ENCODE measurements around the gene ANKRD42.

ANKRD42 gene

DNA sequence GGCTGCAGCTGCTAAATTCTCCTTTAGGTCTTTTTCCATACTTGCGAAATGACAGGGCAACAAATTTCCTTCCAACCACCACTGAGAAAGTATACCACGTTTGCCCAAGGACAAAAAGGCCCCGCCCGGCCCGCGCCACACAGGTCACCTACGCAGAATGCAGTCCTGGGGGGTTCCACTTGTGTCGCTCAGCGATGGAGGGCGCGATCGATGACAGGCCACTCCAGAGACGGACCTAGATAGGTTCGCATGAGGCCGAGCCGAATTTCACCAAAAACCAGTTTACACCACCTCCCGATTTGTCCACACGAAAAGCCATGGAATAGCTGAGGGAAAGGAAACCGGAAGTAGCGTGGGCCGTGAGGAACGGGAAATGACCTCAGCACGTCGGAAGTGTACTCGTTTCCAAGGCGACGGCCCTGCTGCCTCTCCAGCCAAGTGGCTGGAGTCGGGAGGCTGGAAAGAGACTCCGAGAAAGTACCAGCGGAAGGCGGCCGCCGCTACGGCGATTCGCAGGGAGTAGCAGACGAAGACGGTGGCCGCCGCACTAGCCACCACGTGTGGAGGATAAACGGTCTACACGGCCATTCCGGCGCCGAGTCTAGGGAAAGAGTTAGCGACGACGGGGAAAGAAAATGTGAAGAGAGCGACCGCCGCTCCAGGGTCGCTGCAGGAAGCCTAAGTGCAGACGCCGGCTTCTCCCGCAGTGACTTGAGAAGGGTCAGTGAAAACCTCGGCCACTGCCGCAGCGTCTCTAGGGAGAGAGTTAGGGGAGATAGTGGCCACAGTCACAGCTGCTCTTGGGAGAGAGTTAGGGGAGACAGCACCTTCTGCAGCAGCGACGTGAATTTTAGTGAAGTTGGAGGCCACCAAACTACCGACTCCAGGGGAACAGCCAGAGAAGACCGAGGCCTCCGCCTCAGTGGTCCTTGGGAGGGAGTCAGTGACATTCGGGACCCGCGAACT lies at the start of gene ANKRD42:
Gene ANKRD42 (plus strand): TSS at position 398 of the 966 bp plus-strand sequence. CDS start 959 bp downstream, outside the sequence.
- peak; percentile 81 for DNase-seq

DNA sequence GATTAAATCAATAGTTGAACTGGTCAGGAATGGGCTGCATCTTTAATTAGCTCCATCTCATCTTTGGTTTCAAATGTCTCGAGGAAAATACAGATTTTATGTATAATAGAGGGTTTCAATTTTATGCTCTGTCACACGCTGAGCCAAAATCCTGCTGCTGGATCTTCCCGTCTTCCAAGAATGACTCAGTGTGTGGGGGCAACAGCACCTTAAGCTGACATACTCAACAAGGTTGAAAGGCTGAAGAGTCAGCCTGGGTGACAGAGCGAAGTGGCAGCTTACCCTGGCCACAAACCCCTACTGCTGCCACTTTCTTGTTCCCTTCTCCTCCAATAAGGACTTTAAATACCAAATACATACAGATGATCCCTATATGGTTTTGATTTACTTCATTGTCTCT lies 45.6 kb upstream of the ANKRD42 start:
- no peak for DNase-seq

DNA sequence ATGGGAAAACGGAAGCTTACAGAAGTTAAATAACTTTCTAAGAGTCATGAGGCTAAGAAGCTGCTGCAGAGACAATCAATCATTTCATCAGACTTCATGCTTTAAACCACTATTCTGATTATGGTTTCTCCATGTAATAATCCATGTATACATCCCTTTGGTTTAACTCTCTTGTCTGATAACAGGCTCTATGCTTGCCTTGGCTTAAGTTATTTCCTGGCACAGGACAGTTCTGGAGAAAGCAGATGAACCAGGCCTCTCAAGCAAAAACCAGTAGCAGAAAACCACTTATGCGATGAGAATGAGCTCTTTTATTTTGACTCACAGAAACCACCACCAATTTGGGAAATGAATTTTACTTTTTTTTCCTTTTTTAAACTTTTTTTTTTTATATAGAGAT lies 43.1 kb upstream of the ANKRD42 start:
- no peak for DNase-seq

DNA sequence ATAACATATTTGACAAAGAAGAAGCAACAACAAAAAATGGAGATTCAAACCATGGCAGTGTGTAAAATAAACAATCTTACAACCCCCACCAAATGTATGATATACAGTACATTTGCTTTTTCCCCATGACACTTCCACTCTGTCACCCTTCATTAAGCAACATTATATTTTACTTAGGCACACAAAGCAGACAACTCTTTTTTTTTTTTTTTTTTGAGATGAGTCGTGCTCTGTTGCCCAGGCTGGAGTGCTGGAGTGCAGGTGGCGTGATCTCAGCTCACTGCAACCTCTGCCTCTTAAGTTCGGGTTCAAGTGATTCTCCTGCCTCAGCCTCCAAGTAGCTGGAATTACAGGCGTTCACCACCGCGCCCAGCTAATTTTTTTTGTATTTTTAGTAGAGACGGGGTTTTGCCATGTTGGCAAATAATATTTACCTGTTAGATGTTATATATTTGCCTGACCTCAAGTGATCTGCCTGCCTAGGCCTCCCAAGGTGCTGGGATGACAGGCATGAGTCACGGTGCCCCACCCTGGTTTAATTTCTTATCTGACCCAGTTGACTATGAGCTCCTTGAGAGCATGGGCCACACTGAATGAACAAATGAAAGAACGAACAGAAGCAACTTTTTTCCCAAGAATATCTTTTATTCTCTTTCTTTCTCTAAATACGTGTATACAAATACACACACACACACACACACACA lies 42.1 kb upstream of the ANKRD42 start:
- DNase-seq, result no peak

DNA sequence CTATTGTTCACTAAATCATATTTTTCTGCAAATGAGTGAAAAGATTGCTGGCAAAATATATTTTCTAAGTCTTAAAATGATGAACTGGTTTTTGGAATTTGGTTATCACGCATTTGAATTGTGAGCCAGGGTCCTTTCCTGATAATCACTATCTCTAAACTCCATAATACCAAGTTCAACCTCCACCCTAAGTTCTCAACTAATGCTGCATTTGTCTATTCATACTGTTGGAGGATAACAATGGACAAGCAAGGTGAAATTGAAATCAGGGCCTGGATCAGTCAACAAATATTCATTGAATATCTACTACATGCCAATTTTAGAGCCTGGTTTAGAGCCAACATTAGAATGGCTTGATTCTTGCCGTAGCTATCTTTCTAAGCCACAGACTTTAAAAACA lies 41.2 kb upstream of the ANKRD42 start:
- no peak for DNase-seq

DNA sequence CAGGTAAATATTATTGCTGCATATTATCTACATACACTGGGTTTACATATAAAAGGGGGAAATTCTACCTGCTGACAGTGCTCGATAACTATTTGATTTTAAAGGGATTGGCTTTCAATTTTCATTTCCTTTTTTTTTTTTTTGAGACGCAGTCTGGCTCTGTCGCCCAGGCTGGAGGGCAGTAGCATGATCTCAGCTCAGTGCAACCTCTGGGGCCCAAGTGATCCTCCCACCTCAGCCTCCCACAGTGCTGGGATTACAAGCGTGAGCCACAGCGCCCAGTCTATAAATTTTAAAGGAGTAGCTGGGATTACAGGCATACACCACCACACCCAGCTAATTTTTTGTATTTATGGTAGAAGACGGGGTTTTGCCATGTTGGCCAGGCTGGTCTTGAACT lies 39.7 kb upstream of the ANKRD42 start:
- no peak for DNase-seq

DNA sequence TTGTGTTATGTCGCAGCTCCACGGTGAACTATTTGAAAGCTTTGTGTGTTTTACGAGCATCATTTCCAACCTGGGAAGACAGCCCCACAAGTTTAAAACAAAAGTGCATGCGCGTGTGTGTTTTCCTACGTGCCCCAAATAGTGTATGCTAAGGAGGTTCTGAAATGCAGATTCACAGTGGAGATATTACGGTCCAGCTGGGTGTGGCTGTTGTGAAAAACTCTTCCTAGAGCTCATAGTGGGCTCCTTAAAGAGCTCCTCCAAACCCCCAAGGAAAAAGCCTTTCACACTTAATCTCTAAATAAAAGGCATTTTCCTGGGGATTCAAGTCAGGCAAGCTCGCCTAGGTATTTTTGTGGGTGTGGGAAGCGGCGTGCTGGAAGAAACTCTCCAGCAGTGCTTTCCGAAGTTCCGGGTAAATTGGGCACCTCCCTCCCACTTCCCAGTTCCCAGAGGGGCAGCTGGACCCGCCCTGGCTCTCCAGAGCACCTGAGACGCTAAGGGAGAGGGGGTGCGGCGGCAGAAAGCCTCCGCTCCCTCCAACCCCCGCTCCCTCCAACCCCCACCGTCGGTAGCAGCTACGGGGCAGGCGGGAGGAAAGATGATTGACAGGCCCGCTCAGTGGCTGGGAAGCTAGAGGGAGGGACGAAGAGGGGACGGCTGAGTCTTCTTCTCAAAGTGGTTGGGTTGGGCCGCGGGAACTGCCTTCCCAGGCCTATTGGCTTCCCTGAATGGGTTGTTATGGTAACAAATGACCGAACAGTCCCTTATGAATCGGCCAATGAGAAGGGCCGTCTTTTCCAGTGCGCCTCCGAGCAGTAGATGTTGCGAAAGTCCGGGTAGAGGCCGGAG lies 37.1 kb upstream of the ANKRD42 start:
- DNase-seq, result peak; percentile 96

DNA sequence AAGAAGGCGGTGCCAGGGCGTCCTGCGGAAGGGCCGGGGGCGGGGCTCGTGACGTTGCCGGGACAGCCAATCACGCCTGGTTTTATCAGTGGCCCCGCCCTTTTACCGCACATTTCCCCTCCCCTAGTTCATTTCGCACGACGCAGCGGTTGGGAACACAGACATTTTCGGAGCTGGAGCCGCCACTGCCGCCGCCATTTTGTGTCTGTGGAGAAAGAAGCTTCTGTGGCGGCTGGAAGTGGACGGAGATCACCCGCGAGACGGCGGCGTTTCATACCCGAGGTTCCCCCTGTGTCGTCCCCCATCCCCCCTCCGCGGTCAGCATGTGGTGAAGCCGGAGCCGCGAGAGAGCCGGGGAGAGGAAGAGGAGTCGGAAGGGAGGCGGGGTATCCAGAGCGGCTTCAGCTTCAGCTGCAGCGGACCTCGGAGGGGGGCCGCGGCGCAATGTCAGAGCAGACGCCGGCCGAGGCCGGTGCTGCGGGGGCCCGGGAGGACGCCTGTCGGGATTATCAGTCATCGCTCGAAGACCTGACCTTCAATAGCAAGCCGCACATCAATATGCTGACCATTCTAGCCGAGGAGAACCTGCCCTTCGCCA lies 36.4 kb upstream of the ANKRD42 start, which contains the start of gene PCF11:
Gene PCF11 (plus strand): TSS at position 136 of the 598 bp plus-strand sequence. CDS start 309 bp downstream, at position 445.
- DNase-seq, result no peak

DNA sequence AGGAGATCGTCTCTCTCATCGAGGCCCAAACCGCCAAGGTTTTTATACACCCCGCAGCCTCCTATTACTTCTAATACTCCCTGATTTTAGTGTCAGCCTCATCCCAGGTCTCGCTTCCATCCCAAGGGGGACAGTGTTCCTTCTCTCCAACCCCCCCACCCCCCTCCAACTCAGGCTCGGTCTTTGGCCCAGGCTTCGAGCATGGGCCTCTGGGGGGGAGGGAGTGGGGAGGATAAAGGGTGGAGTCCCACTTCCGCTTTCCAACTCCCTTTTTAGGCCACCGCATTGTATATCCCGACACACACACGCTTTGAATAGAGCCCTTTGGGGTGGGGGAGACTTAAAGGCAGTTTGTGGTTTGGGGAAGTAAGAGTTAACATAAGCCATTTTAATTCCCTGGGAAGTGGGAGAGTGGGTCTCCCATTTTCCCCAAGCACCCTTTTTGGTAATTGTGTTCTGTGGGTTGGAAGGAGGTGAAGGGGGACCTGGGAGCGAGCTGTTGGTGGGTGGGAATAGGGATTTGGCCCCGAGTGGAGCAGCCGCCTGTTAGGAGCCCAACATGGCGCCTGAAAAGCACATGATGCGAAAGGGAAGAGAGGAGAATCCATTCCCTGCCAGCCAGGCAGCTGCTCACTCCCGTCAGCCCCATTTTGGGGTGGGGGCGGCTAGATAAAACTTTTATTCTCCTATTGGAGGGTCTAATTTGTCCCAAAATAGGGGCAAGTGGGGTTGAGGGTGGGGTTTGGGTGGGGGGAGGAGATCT lies 35.7 kb upstream of the ANKRD42 start:
- DNase-seq, result peak; percentile 50

DNA sequence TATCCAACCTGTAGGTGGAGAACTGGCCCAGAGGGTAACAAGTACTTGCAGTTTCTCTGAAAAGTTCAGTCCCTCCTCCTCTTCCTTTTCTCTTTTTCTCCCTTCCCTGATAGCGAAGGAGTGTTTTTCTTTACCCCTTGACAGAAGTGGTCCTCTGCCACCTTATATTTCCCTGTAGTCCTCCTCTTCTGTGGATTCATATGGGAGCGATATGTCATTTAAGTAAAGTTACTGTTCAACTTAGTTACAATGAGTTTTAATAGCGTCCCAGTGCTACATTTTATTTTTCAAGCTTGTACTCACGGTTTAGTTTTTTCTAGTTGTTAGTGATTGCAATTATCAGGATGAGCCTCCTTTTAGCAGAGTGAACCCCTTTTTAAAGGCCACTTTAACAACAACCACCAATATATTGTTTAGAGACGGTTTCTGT lies 35.1 kb upstream of the ANKRD42 start:
- no peak for DNase-seq

DNA sequence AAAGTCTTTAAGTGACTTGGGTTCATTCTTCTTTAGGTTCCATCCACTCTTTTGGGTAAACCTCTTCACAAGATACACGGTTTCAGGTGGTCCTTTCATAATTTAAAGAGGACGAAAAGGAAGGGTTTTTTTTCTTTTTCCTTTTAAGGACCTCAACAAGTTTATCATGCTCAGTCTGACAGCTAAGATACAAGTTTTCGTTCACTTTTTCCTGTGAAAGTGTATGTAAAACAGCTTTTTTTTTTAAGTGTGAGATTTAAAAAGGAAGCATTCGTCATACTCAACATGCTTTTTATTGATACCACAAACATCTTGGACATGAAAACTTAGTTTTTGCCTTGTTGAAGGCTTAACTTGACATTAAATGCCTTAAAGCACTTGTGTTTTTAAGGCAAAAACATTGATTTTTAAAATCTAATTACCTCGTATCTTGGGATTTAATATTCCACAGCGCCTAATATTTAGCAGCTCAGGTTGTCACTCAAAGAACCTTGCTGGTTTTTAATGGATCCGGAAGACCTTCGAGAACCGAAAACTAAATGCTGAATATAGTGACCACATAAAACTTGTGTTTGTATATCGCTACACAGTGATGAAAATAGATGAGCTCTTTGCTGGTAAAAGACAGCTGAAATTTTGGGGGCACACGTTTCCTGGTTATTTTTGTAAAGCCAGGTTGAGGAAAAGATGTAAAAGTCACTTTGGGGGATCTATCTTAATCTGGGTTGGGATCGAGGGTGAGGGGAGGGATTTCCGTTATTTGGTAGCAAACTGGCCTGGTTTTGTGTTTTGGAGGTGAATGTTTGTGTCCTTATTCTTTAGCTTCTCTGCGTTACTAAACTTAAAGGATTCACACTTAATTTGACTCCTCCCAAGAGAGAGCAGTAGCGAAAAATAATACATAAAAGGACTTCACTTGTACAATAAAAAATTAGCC lies 34.3 kb upstream of the ANKRD42 start:
- no peak for DNase-seq

DNA sequence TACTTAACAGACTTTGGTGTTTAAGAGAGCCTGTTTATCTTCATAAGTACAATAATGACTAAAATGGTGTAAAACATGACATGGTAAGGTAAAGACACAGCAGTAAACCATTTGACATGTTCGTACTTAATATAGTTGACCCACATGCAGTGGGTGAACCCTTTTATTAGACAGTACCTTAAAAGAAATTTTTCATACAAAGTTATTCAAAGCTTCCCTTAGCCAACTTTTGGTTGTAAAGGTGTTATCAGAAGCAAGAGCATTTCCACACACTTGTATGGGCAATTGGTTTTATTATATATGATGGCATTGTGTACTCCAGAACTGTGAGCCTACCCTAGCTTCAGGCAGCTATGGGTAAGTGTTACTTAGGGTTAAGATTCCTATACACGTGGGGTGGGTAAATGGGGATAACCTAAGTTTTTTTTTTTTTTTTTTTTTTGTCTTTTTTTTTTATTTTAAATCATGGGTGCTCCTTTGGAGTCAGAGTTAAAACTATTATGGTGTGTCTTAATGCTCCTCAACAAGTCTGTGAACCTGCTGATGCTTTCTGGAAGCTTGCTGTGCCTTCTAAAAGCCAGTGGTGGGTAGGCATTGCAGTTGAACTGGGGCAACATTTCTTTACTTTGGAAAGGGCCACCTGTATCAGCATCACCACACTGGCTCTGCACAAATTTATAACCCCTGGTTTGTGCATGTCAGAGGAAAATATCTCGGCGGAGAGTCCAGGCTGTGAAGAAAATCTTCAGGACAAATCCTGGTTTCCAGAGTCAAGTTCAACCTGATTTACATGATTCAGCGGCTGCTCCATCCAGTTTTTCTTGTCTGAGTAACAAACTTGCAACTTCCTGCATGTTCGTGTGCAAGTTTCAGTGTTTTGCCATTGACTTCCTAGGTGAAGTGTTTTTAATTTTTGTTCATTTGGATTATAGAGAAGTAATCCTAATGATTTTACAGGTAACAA lies 33.3 kb upstream of the ANKRD42 start:
- DNase-seq, result no peak

DNA sequence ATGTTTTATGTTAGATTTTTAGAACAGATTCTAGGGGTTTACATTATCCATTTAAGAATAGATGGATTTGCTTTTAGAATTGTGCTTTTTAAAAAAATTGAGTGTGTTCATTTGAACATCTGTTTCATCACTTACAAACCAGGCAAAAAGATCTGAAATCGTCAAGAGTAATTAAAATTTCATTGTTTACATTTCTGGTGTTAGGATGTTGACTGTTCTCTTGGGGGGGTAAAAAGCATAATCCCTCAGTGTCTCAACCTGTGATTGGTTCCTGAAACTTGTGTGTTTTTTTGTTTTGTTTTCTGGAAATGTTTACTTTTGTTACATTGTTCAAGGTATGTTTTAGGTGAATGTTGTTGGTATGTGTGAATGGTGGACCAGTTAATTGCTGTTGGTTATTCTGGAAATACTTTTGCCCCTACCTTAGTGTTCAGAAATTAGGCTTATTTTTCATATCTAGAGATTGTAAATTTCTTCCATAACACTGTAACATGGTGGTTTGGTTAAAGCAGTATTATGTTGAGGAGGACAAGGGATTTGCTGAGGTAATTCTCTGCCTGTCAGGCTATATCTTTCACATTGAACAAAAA lies 31.8 kb upstream of the ANKRD42 start:
- no peak for DNase-seq

DNA sequence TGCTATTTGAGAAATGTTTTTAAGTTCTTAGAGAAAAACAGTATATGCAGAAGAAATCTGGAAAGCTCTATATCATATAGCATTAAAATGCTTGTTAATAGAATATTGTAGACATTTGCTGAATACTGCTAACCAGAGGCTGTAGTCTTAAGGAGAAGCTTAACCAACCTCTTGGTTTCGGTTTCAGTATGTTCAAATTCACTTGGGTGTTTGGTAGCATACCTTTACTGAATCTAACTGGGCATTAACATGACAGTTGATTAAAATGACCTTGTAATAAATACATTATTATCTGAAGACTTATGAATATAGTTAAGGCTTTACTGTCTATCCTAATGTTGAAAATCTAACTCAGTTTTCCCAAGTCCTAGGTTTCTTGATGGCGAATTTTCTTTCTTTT lies 31.1 kb upstream of the ANKRD42 start:
- no peak for DNase-seq

DNA sequence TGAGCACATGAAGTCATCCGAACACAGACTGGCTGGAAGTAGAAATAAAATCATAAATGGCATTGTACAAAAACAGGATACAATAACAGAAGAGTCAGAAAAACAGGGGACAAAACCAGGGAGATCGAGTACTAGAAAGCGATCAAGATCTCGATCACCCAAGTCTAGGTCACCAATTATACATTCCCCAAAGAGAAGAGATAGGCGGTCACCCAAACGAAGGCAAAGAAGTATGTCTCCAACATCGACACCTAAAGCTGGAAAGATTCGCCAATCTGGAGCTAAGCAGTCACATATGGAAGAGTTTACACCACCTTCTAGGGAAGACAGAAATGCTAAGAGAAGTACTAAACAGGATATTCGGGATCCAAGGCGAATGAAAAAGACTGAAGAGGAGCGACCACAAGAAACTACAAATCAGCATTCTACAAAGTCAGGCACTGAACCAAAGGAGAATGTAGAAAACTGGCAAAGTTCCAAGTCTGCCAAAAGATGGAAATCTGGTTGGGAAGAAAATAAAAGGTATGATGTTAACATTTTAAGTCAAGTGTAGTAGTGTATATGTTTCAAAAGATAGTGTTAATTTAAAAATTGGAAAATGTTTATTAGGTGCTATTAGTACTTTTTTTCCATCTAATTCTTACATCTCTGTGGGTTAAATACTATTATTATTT lies 27.2 kb upstream of the ANKRD42 start:
- no peak for DNase-seq

DNA sequence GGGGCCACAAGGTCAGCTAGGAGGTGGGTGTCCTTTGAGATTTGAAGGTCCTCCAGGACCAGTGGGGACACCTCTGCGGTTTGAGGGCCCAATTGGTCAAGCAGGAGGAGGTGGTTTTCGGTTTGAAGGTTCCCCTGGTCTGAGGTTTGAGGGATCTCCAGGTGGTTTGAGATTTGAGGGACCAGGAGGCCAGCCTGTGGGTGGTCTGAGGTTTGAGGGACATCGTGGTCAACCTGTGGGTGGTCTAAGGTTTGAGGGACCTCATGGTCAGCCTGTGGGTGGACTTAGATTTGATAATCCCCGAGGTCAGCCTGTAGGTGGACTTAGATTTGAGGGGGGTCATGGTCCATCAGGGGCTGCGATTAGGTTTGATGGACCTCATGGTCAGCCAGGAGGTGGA lies 24.8 kb upstream of the ANKRD42 start:
- no peak for DNase-seq

DNA sequence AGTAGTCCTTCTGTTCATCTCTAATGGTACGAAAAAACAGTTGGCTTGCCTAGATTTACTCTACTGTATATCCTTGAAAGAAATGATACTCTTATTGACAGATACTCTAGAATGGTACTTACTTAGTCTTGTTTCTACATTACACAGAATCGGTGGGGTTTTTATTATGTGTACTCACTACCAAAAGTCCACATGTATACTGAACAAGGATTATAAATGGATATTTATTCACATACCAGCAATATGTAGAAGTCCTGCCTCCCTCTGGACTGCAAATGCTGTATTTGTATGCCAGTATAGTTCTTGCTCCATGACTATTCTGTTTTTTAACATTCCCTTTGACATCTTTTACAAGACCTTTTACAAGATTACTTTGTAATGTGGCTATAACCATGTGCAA lies 22.6 kb upstream of the ANKRD42 start:
- no peak for DNase-seq

DNA sequence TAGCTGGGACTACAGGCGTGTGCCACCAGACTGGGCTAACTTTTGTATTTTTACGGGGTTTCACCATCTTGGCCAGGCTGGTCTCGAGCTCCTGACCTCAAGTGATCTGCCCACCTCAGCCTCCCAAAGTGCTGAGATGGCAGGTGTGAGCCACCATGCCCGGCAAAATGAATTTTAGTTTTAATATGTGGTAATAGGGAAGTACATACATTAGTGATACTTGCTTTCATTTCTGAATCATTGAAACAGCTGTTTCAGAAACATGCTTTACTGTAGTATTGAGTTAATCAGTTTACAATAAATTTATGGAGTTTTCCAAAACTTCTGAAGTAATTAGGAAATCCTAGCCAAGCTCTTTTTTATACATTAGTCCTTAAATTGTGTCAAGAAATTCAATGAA lies 21.0 kb upstream of the ANKRD42 start:
- DNase-seq, result no peak

Data from stimulated activated CD4-positive, alpha-beta T cell treated with anti-CD3 and anti-CD28 coated beads, Interleukin-4, amount 100 ng/mL, for 1 hour (primary cell).